Hepatocyte (in vitro differentiated cells): ENCODE measurements around the gene SPR. TPM values are rescaled to one million over a fixed set of nuclear protein-coding genes. Genes with fewer than 3 reads are reported as not detected.

ENCODE experiments used
- DNase-seq: peaks from one replicate; pipeline ENCODE4 v3.0.0-alpha.2; 2016; ENCODE audit warnings: low spot score
- H2AFZ ChIP-seq: fragments of 200-600 bp; sonication (generic); 2 replicates; pipeline ENCODE4 v1.6.0; 2016; ENCODE audit warnings: antibody characterized with exemption, mild to moderate bottlenecking
- H3K27ac ChIP-seq: fragments of 200-600 bp; sonication (generic); 2 replicates; pipeline ENCODE4 v1.5.1; 2016; ENCODE audit warnings: mild to moderate bottlenecking
- H3K27me3 ChIP-seq: fragments of 200-600 bp; sonication (generic); 2 replicates; pipeline ENCODE4 v1.6.1; 2016
- H3K36me3 ChIP-seq: fragments of 200-600 bp; sonication (generic); replicated peaks from 2 replicates; pipeline ENCODE4 v1.5.1; 2016; ENCODE audit warnings: low read depth; ENCODE audit not compliant: insufficient read depth
- H3K4me1 ChIP-seq: fragments of 200-600 bp; sonication (generic); 2 replicates; pipeline ENCODE4 v1.5.1; 2016; ENCODE audit warnings: mild to moderate bottlenecking, moderate library complexity; ENCODE audit not compliant: insufficient read depth
- H3K4me2 ChIP-seq: fragments of 200-600 bp; sonication (generic); 2 replicates; pipeline ENCODE4 v1.6.0; 2016
- H3K4me3 ChIP-seq: fragments of 200-600 bp; sonication (generic); 2 replicates; pipeline ENCODE4 v1.5.1; 2016; ENCODE audit warnings: mild to moderate bottlenecking
- H3K79me2 ChIP-seq: fragments of 200-600 bp; sonication (generic); 2 replicates; pipeline ENCODE4 v1.6.0; 2017; ENCODE audit warnings: mild to moderate bottlenecking
- H3K9me2 ChIP-seq: fragments of 200-600 bp; sonication (generic); replicated peaks from 2 replicates; pipeline ENCODE4 v1.6.0; 2017; ENCODE audit warnings: mild to moderate bottlenecking; ENCODE audit not compliant: insufficient read depth
- H3K9me3 ChIP-seq: fragments of 200-600 bp; sonication (generic); 2 replicates; pipeline ENCODE4 v1.5.1; 2016; ENCODE audit warnings: low read depth, mild to moderate bottlenecking
- H4K20me1 ChIP-seq: fragments of 200-600 bp; sonication (generic); 2 replicates; pipeline ENCODE4 v1.6.0; 2016; ENCODE audit warnings: mild to moderate bottlenecking; ENCODE audit not compliant: insufficient read depth, poor library complexity, severe bottlenecking
- EZH2 ChIP-seq: fragments of 200-600 bp; sonication (generic); IDR thresholded peaks from 2 replicates; pipeline ENCODE4 v1.6.1; 2016; ENCODE audit warnings: antibody characterized with exemption, mild to moderate bottlenecking, borderline replicate concordance
- EZH2phosphoT487 ChIP-seq: fragments of 200-600 bp; sonication (generic); IDR thresholded peaks from one replicate; pipeline ENCODE4 v1.6.1; 2018; ENCODE audit warnings: antibody characterized with exemption, mild to moderate bottlenecking, low read depth, moderate library complexity; ENCODE audit not compliant: unreplicated experiment, severe bottlenecking
- WGBS: methylation state at CpG from one replicate; pipeline ENCODE4 v1.1.6; 2016; ENCODE audit warnings: low lambda C conversion rate; ENCODE audit errors: missing lambda C conversion rate; 5-methylcytosine and 5-hydroxymethylcytosine counted together
- polyA plus RNA-seq: library from polyadenylated mRNA; unstranded; fragments of >200 nt; fragmentation: Nextera tagmentation; extraction: Ambion mirVana; gene quantifications from 2 replicates; pipeline ENCODE4 v1.2.1, GENCODE V29; 2016
- total RNA-seq: library from RNA; depleted of rRNA; stranded (reverse); fragments of >200 nt; gene quantifications from 2 replicates; pipeline ENCODE4 v1.2.3, GENCODE V29; 2014
- TF ChIP-seq, protein P1 (sequence below): fragments of 200-600 bp; sonication (generic); IDR thresholded peaks from 2 replicates; pipeline ENCODE4 v1.5.1; 2016; ENCODE audit warnings: antibody characterized with exemption, mild to moderate bottlenecking; ENCODE audit not compliant: poor library complexity

SPR gene
- total and polyA plus RNA-seq, 2 experiments from 2014 or later, result 44.8 to 63.3 TPM

DNA sequence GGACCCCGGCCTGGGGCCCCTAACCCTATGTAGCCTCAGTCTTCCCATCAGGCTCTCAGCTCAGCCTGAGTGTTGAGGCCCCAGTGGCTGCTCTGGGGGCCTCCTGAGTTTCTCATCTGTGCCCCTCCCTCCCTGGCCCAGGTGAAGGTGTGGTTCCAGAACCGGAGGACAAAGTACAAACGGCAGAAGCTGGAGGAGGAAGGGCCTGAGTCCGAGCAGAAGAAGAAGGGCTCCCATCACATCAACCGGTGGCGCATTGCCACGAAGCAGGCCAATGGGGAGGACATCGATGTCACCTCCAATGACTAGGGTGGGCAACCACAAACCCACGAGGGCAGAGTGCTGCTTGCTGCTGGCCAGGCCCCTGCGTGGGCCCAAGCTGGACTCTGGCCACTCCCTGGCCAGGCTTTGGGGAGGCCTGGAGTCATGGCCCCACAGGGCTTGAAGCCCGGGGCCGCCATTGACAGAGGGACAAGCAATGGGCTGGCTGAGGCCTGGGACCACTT, 46.5 kb downstream of the SPR start:
- Histone ChIP-seq H2AFZ (no peak overlapping the region), H3K27me3 (peaks cover 26% of the 10 kb centered on the region), H3K79me2 (no peaks in the 10 kb centered on the region), H3K4me3 (no peak overlapping the region), H3K4me2 (no peak overlapping the region), H3K9me2 (no peaks in the 10 kb centered on the region), H3K4me1 (no peaks in the 10 kb centered on the region), H3K27ac (no peak overlapping the region), H3K36me3 (no peaks in the 10 kb centered on the region), H4K20me1 (no peaks in the 10 kb centered on the region), H3K9me3 (no peaks in the 10 kb centered on the region)
- no peak for DNase-seq
- 89% methylated on average over 12 of the region's 12 CpGs for WGBS
- TF ChIP-seq EZH2phosphoT487 (no peak), EZH2 (no peak)
- TF ChIP-seq, protein P1, sequence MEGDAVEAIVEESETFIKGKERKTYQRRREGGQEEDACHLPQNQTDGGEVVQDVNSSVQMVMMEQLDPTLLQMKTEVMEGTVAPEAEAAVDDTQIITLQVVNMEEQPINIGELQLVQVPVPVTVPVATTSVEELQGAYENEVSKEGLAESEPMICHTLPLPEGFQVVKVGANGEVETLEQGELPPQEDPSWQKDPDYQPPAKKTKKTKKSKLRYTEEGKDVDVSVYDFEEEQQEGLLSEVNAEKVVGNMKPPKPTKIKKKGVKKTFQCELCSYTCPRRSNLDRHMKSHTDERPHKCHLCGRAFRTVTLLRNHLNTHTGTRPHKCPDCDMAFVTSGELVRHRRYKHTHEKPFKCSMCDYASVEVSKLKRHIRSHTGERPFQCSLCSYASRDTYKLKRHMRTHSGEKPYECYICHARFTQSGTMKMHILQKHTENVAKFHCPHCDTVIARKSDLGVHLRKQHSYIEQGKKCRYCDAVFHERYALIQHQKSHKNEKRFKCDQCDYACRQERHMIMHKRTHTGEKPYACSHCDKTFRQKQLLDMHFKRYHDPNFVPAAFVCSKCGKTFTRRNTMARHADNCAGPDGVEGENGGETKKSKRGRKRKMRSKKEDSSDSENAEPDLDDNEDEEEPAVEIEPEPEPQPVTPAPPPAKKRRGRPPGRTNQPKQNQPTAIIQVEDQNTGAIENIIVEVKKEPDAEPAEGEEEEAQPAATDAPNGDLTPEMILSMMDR, result no peak

DNA sequence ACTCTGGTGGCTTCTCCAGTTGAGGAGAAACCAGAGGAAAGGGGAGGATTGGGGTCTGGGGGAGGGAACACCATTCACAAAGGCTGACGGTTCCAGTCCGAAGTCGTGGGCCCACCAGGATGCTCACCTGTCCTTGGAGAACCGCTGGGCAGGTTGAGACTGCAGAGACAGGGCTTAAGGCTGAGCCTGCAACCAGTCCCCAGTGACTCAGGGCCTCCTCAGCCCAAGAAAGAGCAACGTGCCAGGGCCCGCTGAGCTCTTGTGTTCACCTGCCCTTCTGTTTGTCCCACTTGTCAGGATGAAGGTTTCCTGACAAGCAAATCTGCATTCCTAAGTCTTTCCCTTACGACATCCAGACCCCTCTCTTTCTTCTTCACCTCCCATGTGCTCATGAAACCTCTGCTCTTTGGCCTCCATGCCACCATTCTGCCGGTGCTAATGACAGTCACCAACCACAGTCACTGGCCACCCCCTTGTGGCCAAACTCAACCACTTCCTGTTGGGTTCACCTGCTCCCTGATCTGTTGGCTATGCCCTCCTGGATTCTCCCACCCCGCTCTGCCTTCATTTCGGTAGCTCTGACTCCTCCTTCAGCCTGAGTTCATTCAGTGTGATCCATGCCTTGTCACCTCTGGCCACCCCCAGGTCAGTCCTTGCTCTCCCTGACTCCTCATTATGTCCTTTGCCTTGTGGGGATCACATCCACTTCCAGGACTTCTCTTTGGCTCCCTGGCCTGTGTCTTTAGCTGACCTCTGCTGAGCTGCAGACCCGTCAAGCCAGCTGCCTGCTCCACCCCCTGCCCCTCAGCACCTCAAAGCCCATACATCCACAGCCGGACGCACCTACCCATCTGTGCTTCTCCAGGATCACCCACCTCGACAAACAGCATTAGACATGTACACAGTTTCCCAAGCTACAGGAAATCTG, 47.7 kb downstream of the SPR start:
- no peak for DNase-seq

DNA sequence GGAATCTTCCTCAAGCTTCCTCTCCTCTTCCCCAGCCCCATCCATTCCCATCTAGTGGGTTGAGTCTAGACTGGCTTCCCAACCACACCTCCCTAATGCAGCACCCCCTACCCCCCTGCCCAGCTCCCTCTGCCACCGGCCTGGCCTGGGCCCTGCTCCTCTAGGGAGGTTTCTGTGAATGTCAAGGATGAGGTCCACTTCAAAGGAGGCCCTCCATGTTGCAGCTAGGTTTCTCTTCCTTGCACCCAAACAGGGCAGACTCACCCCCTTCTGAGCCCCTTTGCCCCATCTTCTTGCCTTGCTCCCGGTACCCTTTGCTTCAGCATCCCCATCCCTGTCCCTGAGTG, 48.4 kb downstream of the SPR start:
- H3K4me3 ChIP-seq, result no peak overlapping the region
- no peak overlapping the region for H3K4me2 ChIP-seq
- H3K36me3 ChIP-seq, result no peaks in the 10 kb centered on the region
- no peaks in the 10 kb centered on the region for H3K9me2 ChIP-seq
- no peak overlapping the region for H2AFZ ChIP-seq
- H3K27ac ChIP-seq, result no peak overlapping the region
- H3K27me3 ChIP-seq, result peaks cover 7% of the 10 kb centered on the region
- DNase-seq, result no peak
- H4K20me1 ChIP-seq, result no peaks in the 10 kb centered on the region
- no peaks in the 10 kb centered on the region for H3K4me1 ChIP-seq
- H3K79me2 ChIP-seq, result no peaks in the 10 kb centered on the region
- 96% methylated on average over 2 of the region's 2 CpGs for WGBS
- no peaks in the 10 kb centered on the region for H3K9me3 ChIP-seq
- TF ChIP-seq EZH2 (no peak), EZH2phosphoT487 (no peak)
- TF ChIP-seq, protein P1, result no peak

More for the DNA sequence above, 47.7 kb downstream of the SPR start:
- Histone ChIP-seq H3K79me2 (no peaks in the 10 kb centered on the region), H3K9me2 (no peaks in the 10 kb centered on the region), H4K20me1 (no peaks in the 10 kb centered on the region), H3K27me3 (peaks cover 14% of the 10 kb centered on the region), H2AFZ (no peak overlapping the region), H3K4me2 (no peak overlapping the region), H3K4me3 (no peak overlapping the region), H3K4me1 (no peaks in the 10 kb centered on the region), H3K27ac (no peak overlapping the region), H3K9me3 (no peaks in the 10 kb centered on the region), H3K36me3 (no peaks in the 10 kb centered on the region)
- TF ChIP-seq EZH2phosphoT487, result no peak
- TF ChIP-seq, protein P1, result peak; percentile 17
- 75% methylated on average over 14 of the region's 14 CpGs for WGBS
